ENCODE measurements around the gene IRF2BP2. TPM values are rescaled to one million over a fixed set of nuclear protein-coding genes. Genes with fewer than 3 reads are reported as not detected.
A peak's percentile ranks its signal among the peaks of the same experiment; 100 is the strongest.

Gene IRF2BP2
- 126 TPM for total RNA-seq
- long read RNA-seq, full-length matches to known transcripts, result 166 of 327 reads
- long read RNA-seq, partial matches to known transcripts, result 0 of 327 reads
- long read RNA-seq, other reads (novel, unspliced or antisense), result 161 of 327 reads

DNA sequence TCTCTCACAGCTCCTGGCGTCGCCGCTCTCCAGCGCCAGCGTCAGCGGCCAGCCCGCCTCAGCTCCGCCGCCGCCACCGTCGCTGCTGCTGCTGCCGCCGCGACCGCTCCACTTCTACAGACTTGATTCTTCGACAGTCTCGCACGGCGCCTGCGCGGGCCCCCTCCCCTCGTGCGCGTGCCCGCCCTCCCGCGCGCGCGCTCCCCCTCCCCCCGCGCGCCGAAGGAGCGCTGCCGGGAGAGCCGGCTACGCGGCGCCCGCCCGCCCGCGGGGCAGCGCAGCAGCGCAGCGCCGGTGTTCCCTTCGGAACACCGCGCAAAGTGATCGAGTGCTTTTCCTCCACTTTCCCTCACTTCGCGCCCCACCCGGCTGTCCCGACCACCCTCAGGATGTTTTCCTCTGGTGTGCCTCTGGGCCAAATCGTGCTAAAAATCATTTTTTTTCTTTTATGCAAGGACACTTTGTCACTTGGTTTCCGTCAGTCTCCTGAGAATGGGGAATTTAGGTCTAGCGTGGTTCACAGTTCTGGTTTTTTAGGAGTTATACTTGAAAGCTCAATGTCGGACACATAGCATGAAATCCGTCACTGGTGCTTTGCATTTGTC, at the start of gene IRF2BP2:
Gene IRF2BP2, minus strand, starts transcription at position 118 of the 605 bp plus-strand sequence. CDS start 684 bp downstream, outside the sequence.
- intact Hi-C loops (cut with micrococcal nuclease), result loop anchor here (2.0 kb wide), 1 partner anchor 111 kb away; no protein-coding TSS in a partner anchor
- Histone ChIP-seq H3K27me3 (ENCODE audit: low read depth) (no peaks in the 10 kb centered on the region), H3K27ac (replicated peaks) (peak within 1 kb of the TSS; percentile 100), H3K9me3 (replicated peaks) (no peaks in the 10 kb centered on the region), H3K4me1 (peaks cover 77% of the 10 kb centered on the region), H3K36me3 (peaks cover 40% of the 10 kb centered on the region), H3K4me3 (peak within 1 kb of the TSS; percentile 87)
- peak; percentile 86 for DNase-seq
- TF ChIP-seq, protein P1, sequence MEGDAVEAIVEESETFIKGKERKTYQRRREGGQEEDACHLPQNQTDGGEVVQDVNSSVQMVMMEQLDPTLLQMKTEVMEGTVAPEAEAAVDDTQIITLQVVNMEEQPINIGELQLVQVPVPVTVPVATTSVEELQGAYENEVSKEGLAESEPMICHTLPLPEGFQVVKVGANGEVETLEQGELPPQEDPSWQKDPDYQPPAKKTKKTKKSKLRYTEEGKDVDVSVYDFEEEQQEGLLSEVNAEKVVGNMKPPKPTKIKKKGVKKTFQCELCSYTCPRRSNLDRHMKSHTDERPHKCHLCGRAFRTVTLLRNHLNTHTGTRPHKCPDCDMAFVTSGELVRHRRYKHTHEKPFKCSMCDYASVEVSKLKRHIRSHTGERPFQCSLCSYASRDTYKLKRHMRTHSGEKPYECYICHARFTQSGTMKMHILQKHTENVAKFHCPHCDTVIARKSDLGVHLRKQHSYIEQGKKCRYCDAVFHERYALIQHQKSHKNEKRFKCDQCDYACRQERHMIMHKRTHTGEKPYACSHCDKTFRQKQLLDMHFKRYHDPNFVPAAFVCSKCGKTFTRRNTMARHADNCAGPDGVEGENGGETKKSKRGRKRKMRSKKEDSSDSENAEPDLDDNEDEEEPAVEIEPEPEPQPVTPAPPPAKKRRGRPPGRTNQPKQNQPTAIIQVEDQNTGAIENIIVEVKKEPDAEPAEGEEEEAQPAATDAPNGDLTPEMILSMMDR (IDR thresholded peaks at IDR 0.05; ENCODE audit: borderline replicate concordance), result no peak

DNA sequence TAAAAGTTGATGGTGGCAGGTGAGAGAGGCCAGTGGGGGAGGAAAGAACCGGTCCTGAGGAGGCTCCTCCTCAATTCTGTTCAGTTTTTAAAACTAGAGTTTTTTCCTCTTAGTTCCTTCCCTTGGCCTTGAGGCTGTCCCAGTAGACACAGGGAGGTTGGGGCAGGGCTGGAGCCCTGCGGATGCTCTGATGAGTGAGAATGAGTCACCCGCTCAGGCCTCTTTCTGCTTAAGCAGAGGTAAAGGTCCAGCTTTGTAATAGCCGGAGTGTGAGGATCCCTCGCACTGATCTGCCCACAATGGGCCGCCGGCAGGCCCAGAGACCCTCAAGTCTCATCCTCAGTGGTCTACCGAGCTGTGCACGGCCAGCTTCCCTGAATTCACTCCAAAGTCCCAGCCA, 49.6 kb upstream of the IRF2BP2 start:
- no peak for DNase-seq
- no peak overlapping the region for H3K27ac ChIP-seq (replicated peaks)
- TF ChIP-seq, protein P1 (IDR thresholded peaks at IDR 0.05; ENCODE audit: borderline replicate concordance), result no peak
- intact Hi-C loops (cut with micrococcal nuclease), result no loop called here
- H3K36me3 ChIP-seq, result no peaks in the 10 kb centered on the region
- no peaks in the 10 kb centered on the region for H3K9me3 ChIP-seq (replicated peaks)
- H3K4me3 ChIP-seq, result no peak overlapping the region
- H3K4me1 ChIP-seq, result peaks cover 14% of the 10 kb centered on the region
- H3K27me3 ChIP-seq (ENCODE audit: low read depth), result no peaks in the 10 kb centered on the region

DNA sequence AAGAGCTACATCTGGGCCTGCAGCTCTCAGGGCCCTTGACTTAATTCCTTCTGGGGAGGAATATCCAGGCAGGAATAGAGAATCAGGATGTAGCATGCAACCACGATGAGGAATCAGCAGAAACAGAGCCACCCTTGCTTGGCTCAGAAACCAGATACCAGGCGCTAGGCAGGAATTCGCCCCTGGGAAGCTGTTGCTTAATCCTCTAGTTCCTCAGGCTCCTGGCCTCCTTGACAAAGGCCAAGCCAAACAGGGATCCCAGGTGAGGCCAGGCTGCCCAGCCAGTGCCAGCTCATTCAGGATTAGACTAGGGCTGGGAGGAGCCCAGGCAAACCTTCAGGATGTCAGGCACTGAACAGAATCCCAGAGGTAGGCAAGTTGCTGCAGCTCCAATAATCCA, 48.2 kb upstream of the IRF2BP2 start:
- no peaks in the 10 kb centered on the region for H3K9me3 ChIP-seq (replicated peaks)
- intact Hi-C loops (cut with micrococcal nuclease), result no loop called here
- H3K36me3 ChIP-seq, result no peaks in the 10 kb centered on the region
- TF ChIP-seq, protein P1 (IDR thresholded peaks at IDR 0.05; ENCODE audit: borderline replicate concordance), result no peak
- H3K27me3 ChIP-seq (ENCODE audit: low read depth), result no peaks in the 10 kb centered on the region
- H3K27ac ChIP-seq (replicated peaks), result peak overlapping the region; percentile 23
- H3K4me3 ChIP-seq, result no peak overlapping the region
- DNase-seq, result no peak
- peaks cover 14% of the 10 kb centered on the region for H3K4me1 ChIP-seq

DNA sequence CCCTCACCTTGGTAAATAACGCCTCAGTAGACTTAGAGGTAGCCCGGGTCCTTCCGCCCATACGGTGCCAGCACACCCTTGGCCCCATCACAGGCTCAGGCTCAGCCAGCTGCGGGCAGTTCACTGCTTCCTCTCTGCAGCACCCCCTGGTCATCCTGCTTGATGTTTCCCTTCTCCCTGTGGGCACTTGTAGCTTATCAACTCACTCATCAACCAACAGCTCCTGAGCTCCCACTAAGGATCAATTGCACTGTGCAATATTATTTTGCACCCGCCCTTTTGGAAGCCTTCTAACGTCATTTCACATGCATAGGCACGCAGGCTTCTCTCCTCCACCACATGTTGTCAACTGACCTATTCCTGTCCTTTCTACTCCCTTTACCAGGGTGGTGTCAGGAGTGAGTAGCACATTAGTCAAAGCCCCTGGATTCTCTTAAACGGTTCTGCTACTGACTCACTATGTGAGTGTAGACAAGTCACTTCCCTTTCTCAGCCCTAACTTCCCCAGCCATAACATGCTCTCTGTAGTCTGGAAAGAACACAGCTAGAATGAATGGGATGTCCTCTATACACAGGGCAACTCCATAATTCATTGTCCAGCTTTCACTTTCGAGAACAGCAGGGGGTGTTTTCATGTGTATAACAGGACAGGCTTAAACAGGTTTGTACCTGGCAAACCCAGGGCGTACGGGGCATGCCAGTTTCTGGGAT, 47.1 kb upstream of the IRF2BP2 start:
- intact Hi-C loops (cut with micrococcal nuclease), result no loop called here
- no peak overlapping the region for H3K4me3 ChIP-seq
- no peaks in the 10 kb centered on the region for H3K9me3 ChIP-seq (replicated peaks)
- no peak for DNase-seq
- peak overlapping the region; percentile 12 for H3K27ac ChIP-seq (replicated peaks)
- peaks cover 14% of the 10 kb centered on the region for H3K4me1 ChIP-seq
- TF ChIP-seq, protein P1 (IDR thresholded peaks at IDR 0.05; ENCODE audit: borderline replicate concordance), result no peak
- no peaks in the 10 kb centered on the region for H3K27me3 ChIP-seq (ENCODE audit: low read depth)
- H3K36me3 ChIP-seq, result no peaks in the 10 kb centered on the region

DNA sequence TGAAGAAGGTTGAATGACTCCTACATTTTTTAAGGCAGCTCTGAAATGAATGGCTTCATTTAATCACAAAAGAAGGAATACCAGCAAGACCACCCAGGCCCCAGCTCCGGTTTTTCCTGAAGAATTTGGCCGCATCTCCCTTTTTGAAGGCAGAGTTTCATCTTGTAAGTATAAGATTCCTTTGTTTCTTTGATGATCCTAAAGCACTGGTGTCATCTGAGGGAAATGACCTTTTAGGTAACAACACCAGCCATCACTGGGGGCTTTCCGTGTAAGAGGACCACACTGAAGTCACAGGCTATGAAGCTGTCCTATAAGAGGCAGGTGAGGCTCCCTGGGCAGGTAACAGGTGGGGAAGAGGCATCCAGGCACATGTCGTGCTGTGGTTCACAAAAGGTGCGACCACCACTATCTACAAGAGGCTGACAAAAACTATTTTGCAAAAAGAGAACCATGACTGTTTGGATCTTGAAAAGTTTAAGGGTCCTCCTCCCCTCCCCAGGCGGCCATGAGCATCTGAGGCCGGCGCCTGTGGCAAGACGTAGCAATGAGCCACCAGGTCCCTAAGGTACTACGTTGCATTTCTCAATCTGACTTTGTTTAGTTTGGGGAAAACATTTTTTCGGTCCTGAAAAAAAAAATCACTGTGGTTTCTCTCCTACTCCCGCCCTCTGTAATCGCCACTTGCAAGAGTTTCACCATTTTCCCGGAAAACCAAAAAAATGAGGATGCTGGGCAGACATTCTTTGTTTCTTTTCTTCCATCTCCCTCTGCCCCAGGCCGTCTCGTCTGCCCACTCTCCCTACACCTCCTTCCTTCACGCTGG, 46.3 kb upstream of the IRF2BP2 start:
- H3K27ac ChIP-seq (replicated peaks), result no peak overlapping the region
- H3K27me3 ChIP-seq (ENCODE audit: low read depth), result no peaks in the 10 kb centered on the region
- H3K9me3 ChIP-seq (replicated peaks), result no peaks in the 10 kb centered on the region
- no peak for DNase-seq
- no peak overlapping the region for H3K4me3 ChIP-seq
- TF ChIP-seq, protein P1 (IDR thresholded peaks at IDR 0.05; ENCODE audit: borderline replicate concordance), result no peak
- H3K4me1 ChIP-seq, result peaks cover 14% of the 10 kb centered on the region
- intact Hi-C loops (cut with micrococcal nuclease), result no loop called here
- no peaks in the 10 kb centered on the region for H3K36me3 ChIP-seq
